Epithelial cell of prostate (primary cell): ENCODE results near the gene CEPT1.
"Not testable (repeated sequence)": the region's sequence is repeated elsewhere in the genome, so short reads cannot be mapped to it uniquely, and the experiment has no call there.

Experiments used
- DNase-seq: peaks from one replicate; pipeline ENCODE4 v3.0.0-alpha.2; 2011; ENCODE audit warnings: low read depth, low spot score
- H3K27ac ChIP-seq: fragments of 450-650 bp; 2 replicates; pipeline ENCODE4 v1.5.1; 2017; ENCODE audit warnings: mild to moderate bottlenecking

Gene CEPT1

GRCh38 chr1:111139956-111140679 lies at the start of gene CEPT1, which contains the start of gene DRAM2:
Gene CEPT1 (plus strand): TSS chr1:111140223. CDS start chr1:111147715, 7,492 bp downstream.
Gene DRAM2 (minus strand): TSS chr1:111140093. CDS start chr1:111131554, 8,539 bp downstream.
- peak; percentile 83 for DNase-seq
- H3K27ac ChIP-seq = peak within 1 kb of the TSS; percentile 81

GRCh38 chr1:111095421-111095820 lies 44.6 kb upstream of the CEPT1 start:
- DNase-seq, H3K27ac ChIP-seq: not testable (repeated sequence)

- DNase-seq = no peak
- H3K27ac ChIP-seq = no peak overlapping the region
Measured at GRCh38 chr1:111097356-111098099, 42.5 kb upstream of the CEPT1 start.

- DNase-seq = no peak
- no peak overlapping the region for H3K27ac ChIP-seq
Measured at GRCh38 chr1:111099289-111099688, 40.7 kb upstream of the CEPT1 start.

GRCh38 chr1:111101854-111102642 lies 38.0 kb upstream of the CEPT1 start:
- peak overlapping the region; percentile 6 for H3K27ac ChIP-seq
- DNase-seq = no peak

GRCh38 chr1:111104981-111105380 lies 35.0 kb upstream of the CEPT1 start:
- no peak overlapping the region for H3K27ac ChIP-seq
- no peak for DNase-seq

- DNase-seq = no peak
- no peak overlapping the region for H3K27ac ChIP-seq
Measured at GRCh38 chr1:111110197-111110899, 29.7 kb upstream of the CEPT1 start.

- no peak for DNase-seq
- no peak overlapping the region for H3K27ac ChIP-seq
Measured at GRCh38 chr1:111116496-111116895, 23.5 kb upstream of the CEPT1 start.

GRCh38 chr1:111126354-111126753 lies 13.7 kb upstream of the CEPT1 start:
- no peak overlapping the region for H3K27ac ChIP-seq
- DNase-seq = no peak

- no peak overlapping the region for H3K27ac ChIP-seq
- no peak for DNase-seq
Measured at GRCh38 chr1:111127923-111128643, 11.9 kb upstream of the CEPT1 start.

- no peak overlapping the region for H3K27ac ChIP-seq
- no peak for DNase-seq
Measured at GRCh38 chr1:111129376-111129775, 10.6 kb upstream of the CEPT1 start.

- DNase-seq = no peak
- H3K27ac ChIP-seq = no peak overlapping the region
Measured at GRCh38 chr1:111131693-111132092, 8.3 kb upstream of the CEPT1 start.

- no peak for DNase-seq
- H3K27ac ChIP-seq = no peak overlapping the region
Measured at GRCh38 chr1:111133866-111134265, 6.2 kb upstream of the CEPT1 start.

GRCh38 chr1:111139324-111139955 lies 583 bp upstream of the CEPT1 start:
- DNase-seq = no peak
- peak overlapping the region; percentile 81 for H3K27ac ChIP-seq

GRCh38 chr1:111140680-111140967 lies 601 bp downstream of the CEPT1 start:
- DNase-seq = peak; percentile 8
- peak overlapping the region; percentile 81 for H3K27ac ChIP-seq

- no peak overlapping the region for H3K27ac ChIP-seq
- DNase-seq = peak; percentile 6
Measured at GRCh38 chr1:111141245-111142220, 1.5 kb downstream of the CEPT1 start.

- no peak for DNase-seq
- no peak overlapping the region for H3K27ac ChIP-seq
Measured at GRCh38 chr1:111142356-111142975, 2.4 kb downstream of the CEPT1 start.

GRCh38 chr1:111145542-111145941 lies 5.5 kb downstream of the CEPT1 start:
- DNase-seq = no peak
- no peak overlapping the region for H3K27ac ChIP-seq
